ENCODE data around the gene NAGA.

GRCh38 chr22:42016111-42016510 is 54.5 kb downstream of the NAGA start:
- TF ChIP-seq CTCF (IDR thresholded peaks at IDR 0.05) (no peak), POLR2A (IDR thresholded peaks at IDR 0.05) (no peak)
